KMS-11 (cell line): ENCODE results near the gene GSTT4.

Experiments used
- H2AFZ ChIP-seq: fragments of 200-600 bp; sonication (generic); 2 replicates; pipeline ENCODE4 v1.6.1; 2016; ENCODE audit warnings: antibody characterized with exemption, mixed run types, low read depth
- H3K27ac ChIP-seq: fragments of 200-600 bp; sonication (generic); 2 replicates; pipeline ENCODE4 v1.6.1; 2016; ENCODE audit warnings: mild to moderate bottlenecking, mixed run types
- H3K27me3 ChIP-seq: fragments of 200-600 bp; sonication (generic); 2 replicates; pipeline ENCODE4 v1.6.1; 2017; ENCODE audit warnings: mild to moderate bottlenecking, low read depth, mixed run types, moderate library complexity; ENCODE audit not compliant: insufficient read depth
- H3K36me3 ChIP-seq: fragments of 200-600 bp; sonication (generic); 2 replicates; pipeline ENCODE4 v1.6.1; 2017; ENCODE audit warnings: mild to moderate bottlenecking, mixed run types; ENCODE audit not compliant: insufficient read depth
- H3K4me1 ChIP-seq: fragments of 200-600 bp; sonication (generic); 2 replicates; pipeline ENCODE4 v1.6.1; 2016; ENCODE audit warnings: mild to moderate bottlenecking, low read depth, mixed run types; ENCODE audit not compliant: poor library complexity, severe bottlenecking
- H3K4me2 ChIP-seq: fragments of 200-600 bp; sonication (generic); 2 replicates; pipeline ENCODE4 v1.7.0; 2016; ENCODE audit warnings: mild to moderate bottlenecking, mixed run types
- H3K4me3 ChIP-seq: fragments of 200-600 bp; sonication (generic); IDR thresholded peaks from 2 replicates; pipeline ENCODE4 v1.6.1; 2017; ENCODE audit warnings: low read depth, low read length, mixed read lengths; ENCODE audit not compliant: insufficient read depth
- H3K79me2 ChIP-seq: fragments of 200-600 bp; sonication (generic); 2 replicates; pipeline ENCODE4 v1.6.1; 2016; ENCODE audit warnings: low read depth, mixed run types; ENCODE audit not compliant: insufficient read depth
- H3K9ac ChIP-seq: fragments of 200-600 bp; sonication (generic); 2 replicates; pipeline ENCODE4 v1.6.1; 2016; ENCODE audit warnings: mild to moderate bottlenecking, mixed run types
- H4K20me1 ChIP-seq: fragments of 200-600 bp; sonication (generic); 2 replicates; pipeline ENCODE4 v1.6.1; 2016; ENCODE audit warnings: mild to moderate bottlenecking, mixed run types; ENCODE audit not compliant: insufficient read depth
- TF ChIP-seq, protein P1 (sequence below): fragments of 200-600 bp; sonication (generic); conservative IDR thresholded peaks from 2 replicates; pipeline ENCODE4 v1.6.1; 2017; ENCODE audit warnings: low read depth, mild to moderate bottlenecking, antibody characterized with exemption, low read length, moderate library complexity, mixed read lengths

The GSTT4 gene

DNA sequence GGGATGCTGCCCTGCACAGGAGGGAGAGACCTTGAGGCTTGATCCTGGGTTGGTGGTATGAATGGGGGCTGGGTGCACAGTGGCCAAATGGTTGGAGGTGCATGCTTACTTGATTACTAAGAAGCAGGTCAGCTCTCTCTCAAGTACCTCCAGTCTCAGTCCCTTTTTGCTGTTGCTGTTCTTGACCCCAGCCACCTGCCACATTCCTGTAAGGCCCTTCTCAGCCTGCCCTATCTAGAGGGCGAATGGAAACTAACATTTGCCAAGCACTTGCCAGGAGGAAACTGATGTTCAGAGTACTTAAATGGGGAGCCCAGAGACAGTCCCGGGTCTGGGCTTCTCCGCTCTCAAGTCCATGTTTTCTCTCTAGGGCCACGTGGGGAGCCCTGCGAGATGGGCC is 45.8 kb upstream of the GSTT4 start:
- TF ChIP-seq, protein P1, sequence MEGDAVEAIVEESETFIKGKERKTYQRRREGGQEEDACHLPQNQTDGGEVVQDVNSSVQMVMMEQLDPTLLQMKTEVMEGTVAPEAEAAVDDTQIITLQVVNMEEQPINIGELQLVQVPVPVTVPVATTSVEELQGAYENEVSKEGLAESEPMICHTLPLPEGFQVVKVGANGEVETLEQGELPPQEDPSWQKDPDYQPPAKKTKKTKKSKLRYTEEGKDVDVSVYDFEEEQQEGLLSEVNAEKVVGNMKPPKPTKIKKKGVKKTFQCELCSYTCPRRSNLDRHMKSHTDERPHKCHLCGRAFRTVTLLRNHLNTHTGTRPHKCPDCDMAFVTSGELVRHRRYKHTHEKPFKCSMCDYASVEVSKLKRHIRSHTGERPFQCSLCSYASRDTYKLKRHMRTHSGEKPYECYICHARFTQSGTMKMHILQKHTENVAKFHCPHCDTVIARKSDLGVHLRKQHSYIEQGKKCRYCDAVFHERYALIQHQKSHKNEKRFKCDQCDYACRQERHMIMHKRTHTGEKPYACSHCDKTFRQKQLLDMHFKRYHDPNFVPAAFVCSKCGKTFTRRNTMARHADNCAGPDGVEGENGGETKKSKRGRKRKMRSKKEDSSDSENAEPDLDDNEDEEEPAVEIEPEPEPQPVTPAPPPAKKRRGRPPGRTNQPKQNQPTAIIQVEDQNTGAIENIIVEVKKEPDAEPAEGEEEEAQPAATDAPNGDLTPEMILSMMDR, result no peak
- Histone ChIP-seq H3K36me3 (no peaks in the 10 kb centered on the region), H2AFZ (no peak overlapping the region), H3K4me2 (no peak overlapping the region), H3K4me3 (no peak overlapping the region), H3K27ac (no peak overlapping the region), H3K9ac (no peak overlapping the region), H3K79me2 (no peaks in the 10 kb centered on the region), H3K27me3 (no peaks in the 10 kb centered on the region), H3K4me1 (no peaks in the 10 kb centered on the region), H4K20me1 (no peaks in the 10 kb centered on the region)

GRCh38 chr22:24049978-24050377 is 44.7 kb upstream of the GSTT4 start:
- Histone ChIP-seq H3K4me1 (no peaks in the 10 kb centered on the region), H2AFZ (no peak overlapping the region), H3K27ac (no peak overlapping the region), H3K9ac (no peak overlapping the region), H3K27me3 (no peaks in the 10 kb centered on the region), H3K4me3 (no peak overlapping the region), H3K79me2 (no peaks in the 10 kb centered on the region), H4K20me1 (no peaks in the 10 kb centered on the region), H3K4me2 (no peak overlapping the region), H3K36me3 (no peaks in the 10 kb centered on the region)
- TF ChIP-seq, protein P1, result no peak

DNA sequence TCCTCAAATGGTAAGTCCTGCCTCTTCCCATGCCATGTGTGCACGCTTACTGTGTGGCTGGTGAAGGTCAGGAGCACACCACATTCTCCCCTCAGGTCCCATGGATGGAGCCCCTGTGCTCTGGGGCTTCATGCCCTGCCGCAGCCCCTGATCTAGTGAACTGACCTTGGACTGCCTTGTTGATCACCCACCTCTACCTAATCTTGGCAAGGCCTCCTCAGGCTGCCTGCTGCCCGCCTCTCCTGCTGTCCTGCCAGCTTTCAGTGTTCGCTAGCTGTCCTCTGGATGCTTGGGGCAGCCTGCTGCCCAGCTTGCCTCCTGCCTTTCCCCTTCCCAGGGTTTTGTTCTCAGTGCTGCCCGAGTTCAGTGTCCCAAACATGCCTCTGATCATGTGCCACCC is 44.0 kb upstream of the GSTT4 start:
- no peak overlapping the region for H3K4me3 ChIP-seq
- H3K79me2 ChIP-seq, result no peaks in the 10 kb centered on the region
- H2AFZ ChIP-seq, result no peak overlapping the region
- H3K9ac ChIP-seq, result no peak overlapping the region
- H3K36me3 ChIP-seq, result no peaks in the 10 kb centered on the region
- TF ChIP-seq, protein P1, result no peak
- H3K27me3 ChIP-seq, result no peaks in the 10 kb centered on the region
- no peaks in the 10 kb centered on the region for H4K20me1 ChIP-seq
- H3K27ac ChIP-seq, result no peak overlapping the region
- H3K4me2 ChIP-seq, result no peak overlapping the region
- no peaks in the 10 kb centered on the region for H3K4me1 ChIP-seq

DNA sequence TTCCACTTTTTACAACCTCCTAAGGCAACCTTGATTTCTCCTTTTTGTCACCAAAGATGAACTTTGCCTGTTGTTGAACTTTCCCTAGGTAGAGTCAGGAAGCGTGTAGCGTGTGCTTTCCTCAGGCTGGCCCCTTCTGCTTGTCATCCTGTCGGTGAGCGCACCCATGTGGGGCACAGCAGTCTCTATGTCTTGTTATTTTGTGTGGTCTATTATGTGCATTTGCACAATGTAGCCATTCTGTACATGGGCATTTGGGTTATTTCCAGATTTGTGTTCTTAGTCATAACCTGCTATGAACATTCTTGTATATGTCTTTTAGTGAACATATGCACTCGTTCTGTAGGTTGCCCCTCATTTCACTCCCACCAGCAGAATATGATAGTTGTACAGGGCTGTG is 40.8 kb upstream of the GSTT4 start:
- no peaks in the 10 kb centered on the region for H3K36me3 ChIP-seq
- TF ChIP-seq, protein P1, result no peak
- no peak overlapping the region for H3K27ac ChIP-seq
- H3K27me3 ChIP-seq, result no peaks in the 10 kb centered on the region
- no peaks in the 10 kb centered on the region for H3K79me2 ChIP-seq
- H3K4me1 ChIP-seq, result no peaks in the 10 kb centered on the region
- no peak overlapping the region for H3K9ac ChIP-seq
- H2AFZ ChIP-seq, result no peak overlapping the region
- H4K20me1 ChIP-seq, result no peaks in the 10 kb centered on the region
- H3K4me3 ChIP-seq, result no peak overlapping the region
- no peak overlapping the region for H3K4me2 ChIP-seq
